ENCODE measurements around the gene NAA40.

DNA sequence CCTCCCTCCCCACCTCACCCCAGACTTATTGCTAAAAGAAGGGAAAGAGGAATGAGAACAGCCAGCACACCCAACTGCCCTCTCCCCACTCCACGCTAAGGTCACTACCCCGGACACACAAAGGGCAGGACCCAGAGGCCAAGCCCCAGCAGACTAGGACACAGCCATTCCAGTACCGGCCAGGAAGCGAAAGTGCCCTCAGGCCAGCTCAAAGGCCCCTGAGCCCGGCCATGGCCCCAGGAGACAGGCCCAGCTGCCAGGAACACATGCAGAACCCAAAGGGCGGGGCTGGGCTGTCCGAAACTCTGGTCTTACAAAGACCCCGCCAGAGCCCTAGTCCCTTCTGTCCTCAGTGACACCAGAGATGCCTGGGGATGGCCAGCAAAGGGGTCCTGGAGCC is 27.4 kb upstream of the NAA40 start:
- TF ChIP-seq, protein P1, sequence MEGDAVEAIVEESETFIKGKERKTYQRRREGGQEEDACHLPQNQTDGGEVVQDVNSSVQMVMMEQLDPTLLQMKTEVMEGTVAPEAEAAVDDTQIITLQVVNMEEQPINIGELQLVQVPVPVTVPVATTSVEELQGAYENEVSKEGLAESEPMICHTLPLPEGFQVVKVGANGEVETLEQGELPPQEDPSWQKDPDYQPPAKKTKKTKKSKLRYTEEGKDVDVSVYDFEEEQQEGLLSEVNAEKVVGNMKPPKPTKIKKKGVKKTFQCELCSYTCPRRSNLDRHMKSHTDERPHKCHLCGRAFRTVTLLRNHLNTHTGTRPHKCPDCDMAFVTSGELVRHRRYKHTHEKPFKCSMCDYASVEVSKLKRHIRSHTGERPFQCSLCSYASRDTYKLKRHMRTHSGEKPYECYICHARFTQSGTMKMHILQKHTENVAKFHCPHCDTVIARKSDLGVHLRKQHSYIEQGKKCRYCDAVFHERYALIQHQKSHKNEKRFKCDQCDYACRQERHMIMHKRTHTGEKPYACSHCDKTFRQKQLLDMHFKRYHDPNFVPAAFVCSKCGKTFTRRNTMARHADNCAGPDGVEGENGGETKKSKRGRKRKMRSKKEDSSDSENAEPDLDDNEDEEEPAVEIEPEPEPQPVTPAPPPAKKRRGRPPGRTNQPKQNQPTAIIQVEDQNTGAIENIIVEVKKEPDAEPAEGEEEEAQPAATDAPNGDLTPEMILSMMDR (IDR thresholded peaks at IDR 0.05; ENCODE audit: insufficient read depth, low read depth, low read length), result no peak
- no peak for TF ChIP-seq EZH2 (IDR thresholded peaks at IDR 0.05; ENCODE audit: insufficient read depth, low read length)
